Loucy (cell line): ENCODE data around the gene STH.

Experiments used
- H2AFZ ChIP-seq: fragments of 200-600 bp; sonication (generic); 2 replicates; pipeline ENCODE4 v1.6.0; 2016; ENCODE audit warnings: antibody characterized with exemption, mild to moderate bottlenecking, low read length, moderate library complexity
- H3F3A ChIP-seq: fragments of 200-600 bp; 2 replicates; pipeline ENCODE4 v1.6.0; 2016; ENCODE audit warnings: antibody characterized with exemption, low read depth, mild to moderate bottlenecking
- H3K27me3 ChIP-seq: fragments of 200-600 bp; sonication (generic); 2 replicates; pipeline ENCODE4 v1.6.1; 2014; ENCODE audit warnings: low read length, mild to moderate bottlenecking; ENCODE audit not compliant: insufficient read depth, poor library complexity, severe bottlenecking
- H3K36me3 ChIP-seq: fragments of 200-600 bp; sonication (generic); 2 replicates; pipeline ENCODE4 v1.6.1; 2016; ENCODE audit warnings: low read length; ENCODE audit not compliant: insufficient read depth
- H3K4me1 ChIP-seq: fragments of 200-600 bp; sonication (generic); 2 replicates; pipeline ENCODE4 v1.5.1; 2014; ENCODE audit warnings: low read length, mild to moderate bottlenecking; ENCODE audit not compliant: insufficient read depth, poor library complexity, severe bottlenecking
- H3K4me2 ChIP-seq: fragments of 200-600 bp; sonication (generic); 2 replicates; pipeline ENCODE4 v1.6.0; 2014; ENCODE audit warnings: antibody characterized with exemption, low read length, low read depth, mild to moderate bottlenecking; ENCODE audit not compliant: poor library complexity, severe bottlenecking
- H3K4me3 ChIP-seq: fragments of 200-600 bp; sonication (generic); 2 replicates; pipeline ENCODE4 v1.5.1; 2014; ENCODE audit warnings: low read length, mild to moderate bottlenecking, mixed read lengths; ENCODE audit not compliant: poor library complexity, severe bottlenecking
- H3K79me2 ChIP-seq: fragments of 200-600 bp; sonication (generic); 2 replicates; pipeline ENCODE4 v1.6.1; 2014; ENCODE audit warnings: low read length; ENCODE audit not compliant: insufficient read depth
- H3K9ac ChIP-seq: fragments of 200-600 bp; sonication (generic); 2 replicates; pipeline ENCODE4 v1.6.0; 2014; ENCODE audit warnings: mild to moderate bottlenecking, low read depth, low read length, moderate library complexity; ENCODE audit not compliant: poor library complexity, severe bottlenecking
- H3K9me2 ChIP-seq: fragments of 200-600 bp; sonication (generic); replicated peaks from 2 replicates; pipeline ENCODE4 v1.6.1; 2016; ENCODE audit warnings: low read depth, low read length, mixed read lengths
- H3K9me3 ChIP-seq: fragments of 200-600 bp; sonication (generic); 2 replicates; pipeline ENCODE4 v1.6.1; 2014; ENCODE audit warnings: mild to moderate bottlenecking, antibody characterized with exemption, low read length, low read depth; ENCODE audit not compliant: insufficient read depth
- H4K20me1 ChIP-seq: fragments of 200-600 bp; sonication (generic); 2 replicates; pipeline ENCODE4 v1.6.0; 2014; ENCODE audit warnings: antibody characterized with exemption, low read length, mild to moderate bottlenecking; ENCODE audit not compliant: insufficient read depth, poor library complexity, severe bottlenecking
- EZH2phosphoT487 ChIP-seq: fragments of 200-600 bp; IDR thresholded peaks from 2 replicates; pipeline ENCODE4 v1.6.1; 2018; ENCODE audit warnings: antibody characterized with exemption, mild to moderate bottlenecking, moderate library complexity, borderline replicate concordance
- TF ChIP-seq, protein P1 (sequence below): fragments of 200-600 bp; sonication (generic); conservative IDR thresholded peaks from 2 replicates; pipeline ENCODE4 v1.5.1; 2014; ENCODE audit warnings: mild to moderate bottlenecking, antibody characterized with exemption, low read length

The STH gene

DNA sequence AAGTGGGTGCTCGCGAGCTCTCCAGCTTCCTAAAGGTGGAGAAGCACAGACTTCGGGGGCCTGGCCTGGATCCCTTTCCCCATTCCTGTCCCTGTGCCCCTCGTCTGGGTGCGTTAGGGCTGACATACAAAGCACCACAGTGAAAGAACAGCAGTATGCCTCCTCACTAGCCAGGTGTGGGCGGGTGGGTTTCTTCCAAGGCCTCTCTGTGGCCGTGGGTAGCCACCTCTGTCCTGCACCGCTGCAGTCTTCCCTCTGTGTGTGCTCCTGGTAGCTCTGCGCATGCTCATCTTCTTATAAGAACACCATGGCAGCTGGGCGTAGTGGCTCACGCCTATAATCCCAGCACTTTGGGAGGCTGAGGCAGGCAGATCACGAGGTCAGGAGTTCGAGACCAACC, 1.9 kb upstream of the STH start:
- H3K4me1 ChIP-seq, result no peaks in the 10 kb centered on the region
- no peaks in the 10 kb centered on the region for H3F3A ChIP-seq
- no peaks in the 10 kb centered on the region for H4K20me1 ChIP-seq
- H3K79me2 ChIP-seq, result no peaks in the 10 kb centered on the region
- no peak overlapping the region for H3K4me2 ChIP-seq
- H3K9me3 ChIP-seq, result no peaks in the 10 kb centered on the region
- no peaks in the 10 kb centered on the region for H3K36me3 ChIP-seq
- H3K27me3 ChIP-seq, result no peaks in the 10 kb centered on the region
- H3K9me2 ChIP-seq, result no peaks in the 10 kb centered on the region
- no peak overlapping the region for H3K9ac ChIP-seq
- no peak overlapping the region for H3K4me3 ChIP-seq
- no peak overlapping the region for H2AFZ ChIP-seq
- TF ChIP-seq, protein P1, sequence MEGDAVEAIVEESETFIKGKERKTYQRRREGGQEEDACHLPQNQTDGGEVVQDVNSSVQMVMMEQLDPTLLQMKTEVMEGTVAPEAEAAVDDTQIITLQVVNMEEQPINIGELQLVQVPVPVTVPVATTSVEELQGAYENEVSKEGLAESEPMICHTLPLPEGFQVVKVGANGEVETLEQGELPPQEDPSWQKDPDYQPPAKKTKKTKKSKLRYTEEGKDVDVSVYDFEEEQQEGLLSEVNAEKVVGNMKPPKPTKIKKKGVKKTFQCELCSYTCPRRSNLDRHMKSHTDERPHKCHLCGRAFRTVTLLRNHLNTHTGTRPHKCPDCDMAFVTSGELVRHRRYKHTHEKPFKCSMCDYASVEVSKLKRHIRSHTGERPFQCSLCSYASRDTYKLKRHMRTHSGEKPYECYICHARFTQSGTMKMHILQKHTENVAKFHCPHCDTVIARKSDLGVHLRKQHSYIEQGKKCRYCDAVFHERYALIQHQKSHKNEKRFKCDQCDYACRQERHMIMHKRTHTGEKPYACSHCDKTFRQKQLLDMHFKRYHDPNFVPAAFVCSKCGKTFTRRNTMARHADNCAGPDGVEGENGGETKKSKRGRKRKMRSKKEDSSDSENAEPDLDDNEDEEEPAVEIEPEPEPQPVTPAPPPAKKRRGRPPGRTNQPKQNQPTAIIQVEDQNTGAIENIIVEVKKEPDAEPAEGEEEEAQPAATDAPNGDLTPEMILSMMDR, result no peak
- no peak for TF ChIP-seq EZH2phosphoT487

DNA sequence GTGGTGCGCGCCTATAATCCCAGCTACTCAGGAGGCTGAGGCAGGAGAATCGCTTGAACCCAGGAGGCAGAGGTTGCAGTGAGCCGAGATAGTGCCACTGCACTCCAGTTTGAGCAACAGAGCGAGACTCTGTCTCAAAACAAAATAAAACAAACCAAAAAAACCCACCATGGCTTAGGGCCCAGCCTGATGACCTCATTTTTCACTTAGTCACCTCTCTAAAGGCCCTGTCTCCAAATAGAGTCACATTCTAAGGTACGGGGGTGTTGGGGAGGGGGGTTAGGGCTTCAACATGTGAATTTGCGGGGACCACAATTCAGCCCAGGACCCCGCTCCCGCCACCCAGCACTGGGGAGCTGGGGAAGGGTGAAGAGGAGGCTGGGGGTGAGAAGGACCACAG, 1.4 kb upstream of the STH start:
- Histone ChIP-seq H3K9me3 (no peaks in the 10 kb centered on the region), H3K4me1 (no peaks in the 10 kb centered on the region), H3F3A (no peaks in the 10 kb centered on the region), H3K4me2 (no peak overlapping the region), H3K4me3 (no peak overlapping the region), H3K36me3 (no peaks in the 10 kb centered on the region), H3K79me2 (no peaks in the 10 kb centered on the region), H3K27me3 (no peaks in the 10 kb centered on the region), H2AFZ (no peak overlapping the region), H3K9ac (no peak overlapping the region), H3K9me2 (no peaks in the 10 kb centered on the region), H4K20me1 (no peaks in the 10 kb centered on the region)
- no peak for TF ChIP-seq EZH2phosphoT487
- TF ChIP-seq, protein P1, result no peak

DNA sequence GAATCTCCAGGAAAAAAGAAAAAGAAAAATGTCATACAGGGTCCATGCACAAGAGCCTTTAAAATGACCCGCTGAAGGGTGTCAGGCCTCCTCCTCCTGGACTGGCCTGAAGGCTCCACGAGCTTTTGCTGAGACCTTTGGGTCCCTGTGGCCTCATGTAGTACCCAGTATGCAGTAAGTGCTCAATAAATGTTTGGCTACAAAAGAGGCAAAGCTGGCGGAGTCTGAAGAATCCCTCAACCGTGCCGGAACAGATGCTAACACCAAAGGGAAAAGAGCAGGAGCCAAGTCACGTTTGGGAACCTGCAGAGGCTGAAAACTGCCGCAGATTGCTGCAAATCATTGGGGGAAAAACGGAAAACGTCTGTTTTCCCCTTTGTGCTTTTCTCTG, 845 bp downstream of the STH start:
- no peaks in the 10 kb centered on the region for H3F3A ChIP-seq
- no peak overlapping the region for H2AFZ ChIP-seq
- H3K9me2 ChIP-seq, result no peaks in the 10 kb centered on the region
- TF ChIP-seq, protein P1, result no peak
- TF ChIP-seq EZH2phosphoT487, result no peak
- H3K9me3 ChIP-seq, result no peaks in the 10 kb centered on the region
- H3K4me3 ChIP-seq, result no peak overlapping the region
- H3K9ac ChIP-seq, result no peak overlapping the region
- no peaks in the 10 kb centered on the region for H3K36me3 ChIP-seq
- H3K27me3 ChIP-seq, result no peaks in the 10 kb centered on the region
- no peak overlapping the region for H3K4me2 ChIP-seq
- H4K20me1 ChIP-seq, result no peaks in the 10 kb centered on the region
- H3K79me2 ChIP-seq, result no peaks in the 10 kb centered on the region
- H3K4me1 ChIP-seq, result no peaks in the 10 kb centered on the region
